KMS-11 (cell line): ENCODE data around the gene LEMD3.
A peak's percentile ranks its signal among the peaks of the same experiment; 100 is the strongest.

Experiments
- H2AFZ ChIP-seq: fragments of 200-600 bp; sonication (generic); 2 replicates; pipeline ENCODE4 v1.6.1; 2016; ENCODE audit warnings: antibody characterized with exemption, mixed run types, low read depth
- H3K27ac ChIP-seq: fragments of 200-600 bp; sonication (generic); 2 replicates; pipeline ENCODE4 v1.6.1; 2016; ENCODE audit warnings: mild to moderate bottlenecking, mixed run types
- H3K27me3 ChIP-seq: fragments of 200-600 bp; sonication (generic); 2 replicates; pipeline ENCODE4 v1.6.1; 2017; ENCODE audit warnings: mild to moderate bottlenecking, low read depth, mixed run types, moderate library complexity; ENCODE audit not compliant: insufficient read depth
- H3K36me3 ChIP-seq: fragments of 200-600 bp; sonication (generic); 2 replicates; pipeline ENCODE4 v1.6.1; 2017; ENCODE audit warnings: mild to moderate bottlenecking, mixed run types; ENCODE audit not compliant: insufficient read depth
- H3K4me1 ChIP-seq: fragments of 200-600 bp; sonication (generic); 2 replicates; pipeline ENCODE4 v1.6.1; 2016; ENCODE audit warnings: mild to moderate bottlenecking, low read depth, mixed run types; ENCODE audit not compliant: poor library complexity, severe bottlenecking
- H3K4me2 ChIP-seq: fragments of 200-600 bp; sonication (generic); 2 replicates; pipeline ENCODE4 v1.7.0; 2016; ENCODE audit warnings: mild to moderate bottlenecking, mixed run types
- H3K4me3 ChIP-seq: fragments of 200-600 bp; sonication (generic); IDR thresholded peaks from 2 replicates; pipeline ENCODE4 v1.6.1; 2017; ENCODE audit warnings: low read depth, low read length, mixed read lengths; ENCODE audit not compliant: insufficient read depth
- H3K79me2 ChIP-seq: fragments of 200-600 bp; sonication (generic); 2 replicates; pipeline ENCODE4 v1.6.1; 2016; ENCODE audit warnings: low read depth, mixed run types; ENCODE audit not compliant: insufficient read depth
- H3K9ac ChIP-seq: fragments of 200-600 bp; sonication (generic); 2 replicates; pipeline ENCODE4 v1.6.1; 2016; ENCODE audit warnings: mild to moderate bottlenecking, mixed run types
- H4K20me1 ChIP-seq: fragments of 200-600 bp; sonication (generic); 2 replicates; pipeline ENCODE4 v1.6.1; 2016; ENCODE audit warnings: mild to moderate bottlenecking, mixed run types; ENCODE audit not compliant: insufficient read depth
- CTCF ChIP-seq: fragments of 200-600 bp; sonication (generic); conservative IDR thresholded peaks from 2 replicates; pipeline ENCODE4 v1.6.1; 2017; ENCODE audit warnings: low read depth, mild to moderate bottlenecking, antibody characterized with exemption, low read length, moderate library complexity, mixed read lengths

Gene LEMD3

GRCh38 chr12:65182012-65182739, 12.8 kb downstream of the LEMD3 start:
- Histone ChIP-seq H3K4me1 (peaks cover 68% of the 10 kb centered on the region), H3K36me3 (peaks cover 4% of the 10 kb centered on the region; the same call in 1 of the 2 replicates), H3K27ac (no peak overlapping the region), H3K4me2 (peak overlapping the region; percentile 13; the same call in 1 of the 2 replicates), H3K9ac (no peak overlapping the region), H3K4me3 (no peak overlapping the region), H2AFZ (no peak overlapping the region), H3K79me2 (peaks cover 86% of the 10 kb centered on the region), H3K27me3 (no peaks in the 10 kb centered on the region), H4K20me1 (peaks cover 7% of the 10 kb centered on the region; the same call in 1 of the 2 replicates)
- TF ChIP-seq CTCF, result no peak

GRCh38 chr12:65184176-65184857, 14.9 kb downstream of the LEMD3 start:
- Histone ChIP-seq H3K27me3 (no peaks in the 10 kb centered on the region), H4K20me1 (peaks cover 12% of the 10 kb centered on the region; the same call in 1 of the 2 replicates), H3K36me3 (no peaks in the 10 kb centered on the region), H3K9ac (no peak overlapping the region), H3K4me3 (no peak overlapping the region), H3K4me2 (no peak overlapping the region), H3K79me2 (peaks cover 80% of the 10 kb centered on the region), H2AFZ (no peak overlapping the region), H3K27ac (no peak overlapping the region), H3K4me1 (peaks cover 89% of the 10 kb centered on the region)
- no peak for TF ChIP-seq CTCF

- Histone ChIP-seq H3K27me3 (no peaks in the 10 kb centered on the region), H3K4me3 (no peak overlapping the region), H3K27ac (no peak overlapping the region), H3K4me2 (no peak overlapping the region), H3K79me2 (peaks cover 83% of the 10 kb centered on the region), H3K4me1 (peaks cover 95% of the 10 kb centered on the region), H4K20me1 (peaks cover 15% of the 10 kb centered on the region; the same call in 1 of the 2 replicates), H3K9ac (no peak overlapping the region), H3K36me3 (no peaks in the 10 kb centered on the region), H2AFZ (no peak overlapping the region)
- TF ChIP-seq CTCF, result no peak
Observed at GRCh38 chr12:65184858-65185229, 15.5 kb downstream of the LEMD3 start.

DNA sequence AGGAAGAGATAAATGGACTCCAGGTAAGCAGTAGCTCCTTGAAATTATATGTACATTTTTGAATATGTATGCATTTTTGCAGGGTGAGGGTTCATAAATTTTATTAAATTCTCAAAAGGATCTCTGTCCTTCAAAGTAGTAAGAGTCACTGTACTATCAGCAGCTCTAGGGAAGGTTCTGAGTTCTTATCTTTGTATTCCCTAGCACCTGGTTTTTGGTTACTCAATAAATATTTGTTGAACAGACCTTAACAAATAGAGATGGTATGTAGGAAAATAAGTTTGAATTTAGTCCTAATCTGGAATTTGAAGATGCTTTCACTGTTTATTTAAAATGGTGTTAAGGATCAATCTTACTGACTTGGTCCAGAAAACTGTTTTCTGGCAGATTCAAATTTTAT, 18.3 kb downstream of the LEMD3 start:
- Histone ChIP-seq H4K20me1 (peaks cover 15% of the 10 kb centered on the region; the same call in 1 of the 2 replicates), H3K79me2 (peaks cover 87% of the 10 kb centered on the region), H3K27me3 (no peaks in the 10 kb centered on the region), H3K36me3 (no peaks in the 10 kb centered on the region), H3K4me3 (no peak overlapping the region), H3K4me1 (peaks cover 87% of the 10 kb centered on the region), H2AFZ (no peak overlapping the region), H3K9ac (no peak overlapping the region), H3K27ac (peak overlapping the region; percentile 33; the same call in 1 of the 2 replicates), H3K4me2 (peak overlapping the region; percentile 53)
- TF ChIP-seq CTCF, result no peak
